ENCODE measurements around the gene ABITRAM. TPM values are rescaled to one million over a fixed set of nuclear protein-coding genes. Genes with fewer than 3 reads are reported as not detected.

The ABITRAM gene
- total RNA-seq, 1 experiment from 2014 or later = 10.9 TPM

- Histone ChIP-seq H3K23ac (ENCODE audit: insufficient read length, low read depth, low read length) (no peak overlapping the region), H3K9ac (ENCODE audit: extremely low read depth, insufficient read length, low read length) (no peak overlapping the region), H3K4me2 (ENCODE audit: insufficient read depth, insufficient read length, low read length) (no peak overlapping the region), H2BK5ac (ENCODE audit: insufficient read length, low read length) (no peak overlapping the region), H3K23me2 (ENCODE audit: insufficient read length, low read depth, low read length, poor library complexity, severe bottlenecking) (no peaks in the 10 kb centered on the region), H2BK12ac (ENCODE audit: insufficient read length, low read depth, low read length) (no peak overlapping the region), H4K91ac (ENCODE audit: insufficient read length, low read depth, low read length) (no peak overlapping the region), H3K14ac (ENCODE audit: insufficient read depth, low read length) (no peak overlapping the region), H2BK120ac (ENCODE audit: low read depth, low read length, poor library complexity, severe bottlenecking) (no peak overlapping the region), H2BK15ac (ENCODE audit: low read depth, low read length) (no peak overlapping the region), H4K5ac (ENCODE audit: insufficient read length, low read depth, low read length) (no peak overlapping the region), H3K27me3 (ENCODE audit: insufficient read depth, low read length) (no peaks in the 10 kb centered on the region), H3K79me1 (ENCODE audit: insufficient read depth, low read depth, low read length, poor library complexity, severe bottlenecking) (no peaks in the 10 kb centered on the region), H3K18ac (ENCODE audit: insufficient read length, low read depth, low read length) (no peak overlapping the region), H3T11ph (ENCODE audit: low read length) (no peak overlapping the region), H3K4ac (ENCODE audit: low read depth, low read length) (no peak overlapping the region), H2BK20ac (ENCODE audit: low read depth, low read length, poor library complexity, severe bottlenecking) (no peak overlapping the region), H3K27ac (ENCODE audit: insufficient read length, low read depth, low read length) (no peak overlapping the region), H4K20me1 (ENCODE audit: control insufficient read depth, insufficient read depth, insufficient read length) (no peaks in the 10 kb centered on the region), H2AK5ac (ENCODE audit: insufficient read length, low read length) (no peak overlapping the region), H3K9me3 (ENCODE audit: control insufficient read depth, low read depth, low read length) (no peaks in the 10 kb centered on the region), H3K4me1 (ENCODE audit: insufficient read depth, low read length) (no peaks in the 10 kb centered on the region), H3K56ac (ENCODE audit: insufficient read length, low read depth, low read length) (no peak overlapping the region), H3K79me2 (ENCODE audit: insufficient read depth, low read length) (no peaks in the 10 kb centered on the region), H4K8ac (replicated peaks; ENCODE audit: insufficient read length, low read depth, low read length) (no peak overlapping the region), H2AFZ (ENCODE audit: low read length) (no peak overlapping the region)
- H3K27ac Mint-ChIP-seq = no peak overlapping the region
- no peaks in the 10 kb centered on the region for H3K4me1 Mint-ChIP-seq
- no peak overlapping the region for H3K4me3 Mint-ChIP-seq
- no peak for DNase-seq
- no CpG with 5 or more reads among the region's 2 CpGs for WGBS (ENCODE audit: extremely low coverage, insufficient read length, low lambda C conversion rate)
- no peaks in the 10 kb centered on the region for H3K27me3 Mint-ChIP-seq (ENCODE audit: low read depth)
- TF ChIP-seq CTCF (conservative IDR thresholded peaks at IDR 0.05) = no peak
- no peaks in the 10 kb centered on the region for H3K9me3 Mint-ChIP-seq
- H3K36me3 Mint-ChIP-seq (ENCODE audit: insufficient read depth in 1 of 3, low read depth in 3 of 3) = peaks cover 0 to 13% (median 9%) of the 10 kb centered on the region in 3 experiments; a peak in 6 of 7 replicates
These were observed 27.0 kb downstream of the ABITRAM start for GRCh38 chr9:108961151-108961550.
